Spleen (tissue), 11 donors: ENCODE data around the gene LDHD. TPM values are rescaled to one million over a fixed set of nuclear protein-coding genes. Genes with fewer than 3 reads are reported as not detected.
A peak's percentile ranks its signal among the peaks of the same experiment; 100 is the strongest.

Source experiments
- DNase-seq: peaks from one replicate; pipeline ENCODE4 v3.0.0-alpha.2; 2020
- H3K27ac ChIP-seq, 8 donors: fragments of 200-600 bp; sonication (generic) in 7 of 8; 1 replicate in 4 of 8; 2 replicates in 4 of 8; pipeline versions ENCODE4 v1.5.0 to v1.8.0; 2016 to 2021; ENCODE audit warnings: inconsistent platforms in 4 of 8, mild to moderate bottlenecking in 4 of 8, moderate library complexity in 1 of 8
- H3K27me3 ChIP-seq, 7 donors: fragments of 200-600 bp; sonication (generic) in 6 of 7; replicated peaks in 1 of 7; 1 replicate in 4 of 7; 2 replicates in 3 of 7; pipeline versions ENCODE4 v1.5.0 to v1.8.0; 2016 to 2021; ENCODE audit warnings: inconsistent platforms in 3 of 7, mild to moderate bottlenecking in 1 of 7
- H3K36me3 ChIP-seq, 6 donors: fragments of 200-600 bp; sonication (generic) in 5 of 6; 1 replicate in 4 of 6; 2 replicates in 2 of 6; pipeline versions ENCODE4 v1.5.0 to v1.8.0; 2016 to 2021; ENCODE audit warnings: inconsistent platforms in 2 of 6
- H3K4me1 ChIP-seq, 6 donors: fragments of 200-600 bp; sonication (generic) in 5 of 6; 1 replicate in 3 of 6; 2 replicates in 3 of 6; pipeline versions ENCODE4 v1.5.0 to v1.8.0; 2016 to 2021; ENCODE audit warnings: inconsistent platforms in 3 of 6
- H3K4me3 ChIP-seq, 8 donors: fragments of 200-600 bp; sonication (generic) in 7 of 8; 1 replicate in 4 of 8; 2 replicates in 4 of 8; pipeline versions ENCODE4 v1.5.0 to v1.8.0; 2016 to 2021; ENCODE audit warnings: inconsistent platforms in 4 of 8, mild to moderate bottlenecking in 4 of 8, moderate library complexity in 2 of 8
- H3K9me3 ChIP-seq, 8 donors: fragments of 200-600 bp; sonication (generic) in 7 of 8; 1 replicate in 4 of 8; 2 replicates in 4 of 8; pipeline versions ENCODE4 v1.5.0 to v1.8.0; 2016 to 2021; ENCODE audit warnings: inconsistent platforms in 4 of 8
- CTCF ChIP-seq, 11 experiments: fragments of 200-600 bp in 7 of 11; fragments of 450-650 bp in 4 of 11; sonication (generic) in 4 of 11; IDR thresholded peaks in 8 of 11; conservative IDR thresholded peaks in 3 of 11; 1 replicate in 7 of 11; 2 replicates in 4 of 11; pipeline versions ENCODE4 v1.4.0 to v1.8.0; 2016 to 2021; ENCODE audit warnings: antibody characterized with exemption in 11 of 11, inconsistent platforms in 4 of 11, mild to moderate bottlenecking in 1 of 11
- POLR2A ChIP-seq, 3 donors: fragments of 450-650 bp; IDR thresholded peaks; one replicate each; pipeline ENCODE4 v1.5.1; 2017; ENCODE audit warnings: antibody characterized with exemption in 3 of 3, mild to moderate bottlenecking in 1 of 3
- POLR2AphosphoS5 ChIP-seq, 3 donors: sonication (generic); formaldehyde crosslinking; IDR thresholded peaks; one replicate each; pipeline ENCODE4 v1.5.1; 2017; ENCODE audit warnings: antibody characterized with exemption in 3 of 3
- WGBS, 5 donors: extraction: QIAGEN DNeasy Blood & Tissue Kit in 3 of 5; methylation state at CpG; one replicate each; pipeline versions ENCODE4 v1.1.5 to v1.1.7; 2013 to 2018; 5-methylcytosine and 5-hydroxymethylcytosine counted together
- intact Hi-C: fragments of 100-400 bp; cut with DNase I; formaldehyde crosslinking; loops from one replicate; pipeline ENCODE4 v1.15.0; 2023; ENCODE audit warnings: low total_unique reads
- polyA plus RNA-seq, 3 donors: library from polyadenylated mRNA; stranded (reverse); fragments of 200-250 nt; gene quantifications; one replicate each; pipeline ENCODE4 v1.2.1, GENCODE V29; 2013
- total RNA-seq, 7 donors: library from RNA; depleted of rRNA in 3 of 7; stranded (reverse); fragments of >200 nt in 3 of 7; fragmentation: NEBNext Ultra II Directional in 4 of 7; extraction: Animal tissue kit (Norgen Biotek cat#: 25700) in 4 of 7; gene quantifications; one replicate each; pipeline versions ENCODE4 v1.1.0 to v1.2.1, GENCODE V29; 2016 to 2021
- donor health status: healthy with polysubstance abuse.
- donor health status: DM: no; HTN: no; CAD: no; lungs with moderate emphysema.
- donor health status: DM: no; HTN: no; CAD: no.
- donor health status: Bipolar disorder and iron deficiency.
- donor health status: healthy.
- donor health status: DM: no; HTN: no; CAD: no.
- donor health status: DM: yes; HTN: yes; CAD: no.

Gene LDHD
- total and polyA plus RNA-seq, 10 donors, result 0.53 to 3.3 (median 1.1) TPM

GRCh38 chr16:75075688-75076268 lies 40.8 kb downstream of the LDHD start:
- 24 to 52% (median 29%) methylated on average over 3 of the region's 3 CpGs for WGBS, 5 donors
- H3K27me3 ChIP-seq, result peaks cover 0 to 40% (median 0%) of the 10 kb centered on the region in 7 donors
- intact Hi-C loops, result no loop called here
- TF ChIP-seq CTCF (IDR thresholded peaks at IDR 0.05 in 8 of 11, conservative IDR thresholded peaks at IDR 0.05 in 3 of 11) (no peak), POLR2AphosphoS5 (IDR thresholded peaks at IDR 0.05) (no peak), POLR2A (IDR thresholded peaks at IDR 0.05) (no peak)
- peak overlapping the region in 1 of 8 donors; percentile 31 for H3K4me3 ChIP-seq
- peak overlapping the region in 5 of 8 donors; percentile 1 to 65 (median 42) for H3K27ac ChIP-seq
- no peak for DNase-seq
- H3K36me3 ChIP-seq, result no peaks in the 10 kb centered on the region
- H3K4me1 ChIP-seq, result peaks cover 8 to 55% (median 26%) of the 10 kb centered on the region in 6 donors
- no peaks in the 10 kb centered on the region for H3K9me3 ChIP-seq

- 15 to 33% (median 18%) methylated on average over 12 of the region's 12 CpGs for WGBS, 5 donors
- Histone ChIP-seq H3K4me1 (peaks cover 8 to 55% (median 26%) of the 10 kb centered on the region in 6 donors), H3K9me3 (no peaks in the 10 kb centered on the region), H3K4me3 (peak overlapping the region in 1 of 8 donors; percentile 31), H3K36me3 (no peaks in the 10 kb centered on the region), H3K27ac (peak overlapping the region in 6 of 8 donors; percentile 1 to 65 (median 36)), H3K27me3 (peaks cover 0 to 33% (median 0%) of the 10 kb centered on the region in 7 donors)
- intact Hi-C loops, result no loop called here
- peak; percentile 93 for DNase-seq
- no peak for TF ChIP-seq POLR2A (IDR thresholded peaks at IDR 0.05)
- peak; percentile 75 to 80 (median 80) for TF ChIP-seq POLR2AphosphoS5 (IDR thresholded peaks at IDR 0.05)
- TF ChIP-seq CTCF (IDR thresholded peaks at IDR 0.05 in 8 of 11, conservative IDR thresholded peaks at IDR 0.05 in 3 of 11), result peak in 2 of 11 experiments; percentile 21 to 33
These were observed 41.5 kb downstream of the LDHD start for GRCh38 chr16:75074920-75075687.

GRCh38 chr16:75074304-75074793 lies 42.2 kb downstream of the LDHD start:
- intact Hi-C loops, result no loop called here
- 64 to 76% (median 74%) methylated on average over 4 of the region's 4 CpGs for WGBS, 5 donors
- peak overlapping the region in 3 of 8 donors; percentile 4 to 65 (median 42) for H3K27ac ChIP-seq

More at GRCh38 chr16:75074304-75074793, 42.2 kb downstream of the LDHD start:
- TF ChIP-seq POLR2A (IDR thresholded peaks at IDR 0.05) (no peak), CTCF (IDR thresholded peaks at IDR 0.05 in 8 of 11, conservative IDR thresholded peaks at IDR 0.05 in 3 of 11) (no peak), POLR2AphosphoS5 (IDR thresholded peaks at IDR 0.05) (no peak)
- Histone ChIP-seq H3K36me3 (no peaks in the 10 kb centered on the region), H3K4me1 (peaks cover 8 to 55% (median 26%) of the 10 kb centered on the region in 6 donors), H3K9me3 (no peaks in the 10 kb centered on the region), H3K4me3 (no peak overlapping the region), H3K27me3 (peaks cover 0 to 25% (median 0%) of the 10 kb centered on the region in 7 donors)
- DNase-seq, result no peak
